ENCODE measurements around the gene LEKR1.

The LEKR1 gene

GRCh38 chr3:157058392-157059071 lies 232.4 kb downstream of the LEKR1 start:
- Histone ChIP-seq H3K9me3 (ENCODE audit: control extremely low read depth in 1 of 5, control insufficient read depth in 4 of 5, insufficient read depth in 2 of 5, low read depth in 1 of 5, low read length in 4 of 5) (no peaks in the 10 kb centered on the region), H3K27me3 (replicated peaks in 2 of 5; ENCODE audit: control insufficient read depth in 4 of 5, insufficient read depth in 5 of 5, low read length in 4 of 5) (no peaks in the 10 kb centered on the region), H3K36me3 (ENCODE audit: control insufficient read depth in 4 of 4, insufficient read depth in 4 of 4, low read length in 3 of 4) (no peaks in the 10 kb centered on the region), H3K27ac (ENCODE audit: insufficient read depth in 1 of 2, low read depth in 1 of 2, low read length in 2 of 2, poor library complexity in 1 of 2, severe bottlenecking in 2 of 2) (no peak overlapping the region), H3K4me3 (ENCODE audit: control insufficient read depth in 1 of 7, extremely low read depth in 1 of 7, insufficient read depth in 4 of 7, low read depth in 2 of 7, low read length in 6 of 7) (no peak overlapping the region), H3K4me1 (ENCODE audit: control extremely low read depth in 1 of 4, control insufficient read depth in 4 of 4, insufficient read depth in 4 of 4, low read length in 3 of 4) (no peaks in the 10 kb centered on the region)
- ChIA-PET POLR2A (no interaction called here), CTCF (no interaction called here)
- WGBS (ENCODE audit: insufficient coverage): 100% methylated on average over 1 of the region's 2 CpGs
- DNase-seq: no peak

GRCh38 chr3:157059181-157059580 lies 233.0 kb downstream of the LEKR1 start:
- Histone ChIP-seq H3K27me3 (replicated peaks in 2 of 5; ENCODE audit: control insufficient read depth in 4 of 5, insufficient read depth in 5 of 5, low read length in 4 of 5) (no peaks in the 10 kb centered on the region), H3K36me3 (ENCODE audit: control insufficient read depth in 4 of 4, insufficient read depth in 4 of 4, low read length in 3 of 4) (no peaks in the 10 kb centered on the region), H3K27ac (ENCODE audit: insufficient read depth in 1 of 2, low read depth in 1 of 2, low read length in 2 of 2, poor library complexity in 1 of 2, severe bottlenecking in 2 of 2) (no peak overlapping the region), H3K4me3 (ENCODE audit: control insufficient read depth in 1 of 7, extremely low read depth in 1 of 7, insufficient read depth in 4 of 7, low read depth in 2 of 7, low read length in 6 of 7) (no peak overlapping the region), H3K9me3 (ENCODE audit: control extremely low read depth in 1 of 5, control insufficient read depth in 4 of 5, insufficient read depth in 2 of 5, low read depth in 1 of 5, low read length in 4 of 5) (no peaks in the 10 kb centered on the region), H3K4me1 (ENCODE audit: control extremely low read depth in 1 of 4, control insufficient read depth in 4 of 4, insufficient read depth in 4 of 4, low read length in 3 of 4) (no peaks in the 10 kb centered on the region)
- DNase-seq: no peak
- no CpG with 5 or more reads among the region's 1 CpG for WGBS (ENCODE audit: insufficient coverage)
- POLR2A ChIA-PET: no interaction called here
- CTCF ChIA-PET: no interaction called here

DNA sequence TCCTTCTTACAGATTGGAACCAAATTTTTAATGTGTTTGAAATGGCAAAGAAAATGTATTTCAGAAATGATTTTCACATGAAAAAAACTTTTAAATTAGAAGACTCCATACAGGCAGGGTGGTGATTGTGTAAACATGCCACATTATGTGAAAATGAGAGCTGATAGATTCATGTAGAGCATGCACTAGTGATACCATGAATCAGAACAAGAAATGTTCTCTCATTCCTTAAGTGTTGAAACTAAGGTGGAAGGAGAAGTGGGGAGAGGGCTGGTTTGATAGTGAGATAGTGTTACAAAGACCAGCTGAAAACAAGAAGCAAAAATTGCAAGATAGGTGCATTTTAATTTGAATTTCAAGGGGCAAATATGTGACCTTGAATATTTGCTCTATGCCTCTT lies 233.5 kb downstream of the LEKR1 start:
- DNase-seq: no peak
- Histone ChIP-seq H3K27me3 (replicated peaks in 2 of 5; ENCODE audit: control insufficient read depth in 4 of 5, insufficient read depth in 5 of 5, low read length in 4 of 5) (no peaks in the 10 kb centered on the region), H3K4me1 (ENCODE audit: control extremely low read depth in 1 of 4, control insufficient read depth in 4 of 4, insufficient read depth in 4 of 4, low read length in 3 of 4) (peaks cover 0 to 2% (median 0%) of the 10 kb centered on the region in 4 experiments), H3K36me3 (ENCODE audit: control insufficient read depth in 4 of 4, insufficient read depth in 4 of 4, low read length in 3 of 4) (no peaks in the 10 kb centered on the region), H3K4me3 (ENCODE audit: control insufficient read depth in 1 of 7, extremely low read depth in 1 of 7, insufficient read depth in 4 of 7, low read depth in 2 of 7, low read length in 6 of 7) (no peak overlapping the region), H3K27ac (ENCODE audit: insufficient read depth in 1 of 2, low read depth in 1 of 2, low read length in 2 of 2, poor library complexity in 1 of 2, severe bottlenecking in 2 of 2) (no peak overlapping the region), H3K9me3 (ENCODE audit: control extremely low read depth in 1 of 5, control insufficient read depth in 4 of 5, insufficient read depth in 2 of 5, low read depth in 1 of 5, low read length in 4 of 5) (no peaks in the 10 kb centered on the region)
- ChIA-PET CTCF (no interaction called here), POLR2A (no interaction called here)

GRCh38 chr3:157061265-157061664 lies 235.1 kb downstream of the LEKR1 start:
- Histone ChIP-seq H3K27me3 (replicated peaks in 2 of 5; ENCODE audit: control insufficient read depth in 4 of 5, insufficient read depth in 5 of 5, low read length in 4 of 5) (no peaks in the 10 kb centered on the region), H3K36me3 (ENCODE audit: control insufficient read depth in 4 of 4, insufficient read depth in 4 of 4, low read length in 3 of 4) (no peaks in the 10 kb centered on the region), H3K4me3 (ENCODE audit: control insufficient read depth in 1 of 7, extremely low read depth in 1 of 7, insufficient read depth in 4 of 7, low read depth in 2 of 7, low read length in 6 of 7) (no peak overlapping the region), H3K27ac (ENCODE audit: insufficient read depth in 1 of 2, low read depth in 1 of 2, low read length in 2 of 2, poor library complexity in 1 of 2, severe bottlenecking in 2 of 2) (no peak overlapping the region), H3K4me1 (ENCODE audit: control extremely low read depth in 1 of 4, control insufficient read depth in 4 of 4, insufficient read depth in 4 of 4, low read length in 3 of 4) (peaks cover 0 to 2% (median 0%) of the 10 kb centered on the region in 4 experiments), H3K9me3 (ENCODE audit: control extremely low read depth in 1 of 5, control insufficient read depth in 4 of 5, insufficient read depth in 2 of 5, low read depth in 1 of 5, low read length in 4 of 5) (no peaks in the 10 kb centered on the region)
- ChIA-PET POLR2A (no interaction called here), CTCF (no interaction called here)
- no CpG with 5 or more reads among the region's 1 CpG for WGBS (ENCODE audit: insufficient coverage)
- no peak for DNase-seq

DNA sequence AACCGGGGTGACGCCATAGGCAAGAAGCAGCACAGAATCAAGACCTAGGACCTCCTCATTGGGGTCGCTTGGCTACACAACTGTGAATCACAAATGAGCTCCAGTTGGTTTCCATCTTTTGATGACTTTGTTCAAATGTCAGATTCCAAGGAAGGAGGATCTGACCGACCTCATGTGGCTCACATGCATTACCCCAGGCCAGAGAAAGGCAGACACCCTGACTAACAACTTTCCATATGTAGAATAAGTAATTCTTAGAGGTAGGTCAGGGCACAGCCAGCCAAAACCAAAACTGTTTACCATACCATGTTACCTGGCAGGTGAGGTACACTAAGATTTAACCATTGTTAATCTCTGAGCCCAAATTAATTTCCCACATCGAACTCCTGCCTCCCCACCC lies 237.3 kb downstream of the LEKR1 start:
- Histone ChIP-seq H3K4me3 (ENCODE audit: control insufficient read depth in 1 of 7, extremely low read depth in 1 of 7, insufficient read depth in 4 of 7, low read depth in 2 of 7, low read length in 6 of 7) (no peak overlapping the region), H3K27ac (ENCODE audit: insufficient read depth in 1 of 2, low read depth in 1 of 2, low read length in 2 of 2, poor library complexity in 1 of 2, severe bottlenecking in 2 of 2) (no peak overlapping the region), H3K9me3 (ENCODE audit: control extremely low read depth in 1 of 5, control insufficient read depth in 4 of 5, insufficient read depth in 2 of 5, low read depth in 1 of 5, low read length in 4 of 5) (no peaks in the 10 kb centered on the region), H3K4me1 (ENCODE audit: control extremely low read depth in 1 of 4, control insufficient read depth in 4 of 4, insufficient read depth in 4 of 4, low read length in 3 of 4) (peaks cover 0 to 2% (median 0%) of the 10 kb centered on the region in 4 experiments), H3K27me3 (replicated peaks in 2 of 5; ENCODE audit: control insufficient read depth in 4 of 5, insufficient read depth in 5 of 5, low read length in 4 of 5) (no peaks in the 10 kb centered on the region), H3K36me3 (ENCODE audit: control insufficient read depth in 4 of 4, insufficient read depth in 4 of 4, low read length in 3 of 4) (no peaks in the 10 kb centered on the region)
- WGBS (ENCODE audit: insufficient coverage): 91% methylated on average over 2 of the region's 5 CpGs
- CTCF ChIA-PET: interaction anchor here (1.4 to 2.0 kb wide), 2 partner anchors 19 to 74 kb away, joined by 3 to 6 read pairs; no protein-coding TSS in a partner anchor
- POLR2A ChIA-PET: no interaction called here
- no peak for DNase-seq

DNA sequence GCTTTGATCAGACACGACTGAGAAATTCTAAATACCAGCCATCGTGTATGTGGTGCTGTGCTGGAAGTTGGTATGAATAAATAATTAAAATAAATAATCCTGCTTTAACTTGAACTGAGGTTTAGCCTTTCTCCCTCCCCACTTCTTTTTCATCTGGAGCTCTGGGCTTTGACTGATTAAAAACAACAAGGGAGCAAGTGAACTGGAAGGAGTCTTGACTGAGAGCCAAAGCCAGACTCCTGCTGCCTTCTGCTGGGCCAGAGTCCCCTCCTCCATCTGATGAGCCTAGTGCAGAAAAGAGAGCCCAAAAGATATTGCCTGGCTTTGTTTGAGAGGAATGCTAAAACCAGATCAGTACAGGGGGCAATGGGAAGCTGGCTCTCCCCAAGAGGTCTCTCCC lies 237.8 kb downstream of the LEKR1 start:
- H3K9me3 ChIP-seq (ENCODE audit: control extremely low read depth in 1 of 5, control insufficient read depth in 4 of 5, insufficient read depth in 2 of 5, low read depth in 1 of 5, low read length in 4 of 5): no peaks in the 10 kb centered on the region
- no peak overlapping the region for H3K4me3 ChIP-seq (ENCODE audit: control insufficient read depth in 1 of 7, extremely low read depth in 1 of 7, insufficient read depth in 4 of 7, low read depth in 2 of 7, low read length in 6 of 7)
- no peaks in the 10 kb centered on the region for H3K36me3 ChIP-seq (ENCODE audit: control insufficient read depth in 4 of 4, insufficient read depth in 4 of 4, low read length in 3 of 4)
- POLR2A ChIA-PET: no interaction called here
- H3K4me1 ChIP-seq (ENCODE audit: control extremely low read depth in 1 of 4, control insufficient read depth in 4 of 4, insufficient read depth in 4 of 4, low read length in 3 of 4): peaks cover 0 to 2% (median 0%) of the 10 kb centered on the region in 4 experiments
- CTCF ChIA-PET: interaction anchor here (1.4 kb wide), 1 partner anchor 19 kb away, joined by 3 read pairs; no protein-coding TSS in a partner anchor
- H3K27ac ChIP-seq (ENCODE audit: insufficient read depth in 1 of 2, low read depth in 1 of 2, low read length in 2 of 2, poor library complexity in 1 of 2, severe bottlenecking in 2 of 2): no peak overlapping the region
- WGBS (ENCODE audit: insufficient coverage): no CpG with 5 or more reads among the region's 2 CpGs
- DNase-seq: no peak
- H3K27me3 ChIP-seq (replicated peaks in 2 of 5; ENCODE audit: control insufficient read depth in 4 of 5, insufficient read depth in 5 of 5, low read length in 4 of 5): no peaks in the 10 kb centered on the region

DNA sequence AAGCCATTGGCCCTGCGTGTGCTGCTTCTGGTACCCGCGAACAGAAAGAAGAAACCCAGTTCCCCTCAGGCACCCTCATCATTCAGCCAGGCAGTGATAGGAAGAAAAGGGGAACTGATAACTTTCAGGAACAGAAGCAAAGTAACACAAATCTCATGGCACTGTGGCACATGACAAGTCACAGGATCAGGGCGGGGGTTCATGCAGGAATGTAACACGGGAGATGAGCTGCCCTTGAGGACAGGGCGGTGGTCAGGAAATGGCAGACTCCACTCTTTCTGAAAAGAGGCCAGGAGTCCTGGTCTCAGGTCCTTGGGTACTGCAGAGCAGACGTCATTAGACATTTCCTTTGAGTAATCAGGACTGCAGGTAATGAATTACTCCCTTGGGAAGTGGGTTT lies 238.2 kb downstream of the LEKR1 start:
- Histone ChIP-seq H3K27me3 (replicated peaks in 2 of 5; ENCODE audit: control insufficient read depth in 4 of 5, insufficient read depth in 5 of 5, low read length in 4 of 5) (no peaks in the 10 kb centered on the region), H3K27ac (ENCODE audit: insufficient read depth in 1 of 2, low read depth in 1 of 2, low read length in 2 of 2, poor library complexity in 1 of 2, severe bottlenecking in 2 of 2) (no peak overlapping the region), H3K4me1 (ENCODE audit: control extremely low read depth in 1 of 4, control insufficient read depth in 4 of 4, insufficient read depth in 4 of 4, low read length in 3 of 4) (peaks cover 0 to 2% (median 0%) of the 10 kb centered on the region in 4 experiments), H3K36me3 (ENCODE audit: control insufficient read depth in 4 of 4, insufficient read depth in 4 of 4, low read length in 3 of 4) (no peaks in the 10 kb centered on the region), H3K4me3 (ENCODE audit: control insufficient read depth in 1 of 7, extremely low read depth in 1 of 7, insufficient read depth in 4 of 7, low read depth in 2 of 7, low read length in 6 of 7) (peak overlapping the region in 1 of 7 experiments; percentile 24), H3K9me3 (ENCODE audit: control extremely low read depth in 1 of 5, control insufficient read depth in 4 of 5, insufficient read depth in 2 of 5, low read depth in 1 of 5, low read length in 4 of 5) (no peaks in the 10 kb centered on the region)
- DNase-seq: peak; percentile 10 to 67 (median 56)
- ChIA-PET POLR2A (no interaction called here), CTCF (interaction anchor here (1.4 kb wide), 1 partner anchor 18 kb away, joined by 3 read pairs; no protein-coding TSS in a partner anchor)
- 7% methylated on average over 4 of the region's 7 CpGs for WGBS (ENCODE audit: insufficient coverage)

All from common myeloid progenitor, CD34-positive (primary cell).